SKM-1 (cell line): ENCODE data around the gene ARID4B.
"Not testable (repeated sequence)": the region's sequence is repeated elsewhere in the genome, so short reads cannot be mapped to it uniquely, and the experiment has no call there.

Source experiments
- DNase-seq: peaks from one replicate; lab custom pipeline; 2025; ENCODE audit not compliant: unreplicated experiment; lab: John Stamatoyannopoulos, UW

Gene ARID4B

DNA sequence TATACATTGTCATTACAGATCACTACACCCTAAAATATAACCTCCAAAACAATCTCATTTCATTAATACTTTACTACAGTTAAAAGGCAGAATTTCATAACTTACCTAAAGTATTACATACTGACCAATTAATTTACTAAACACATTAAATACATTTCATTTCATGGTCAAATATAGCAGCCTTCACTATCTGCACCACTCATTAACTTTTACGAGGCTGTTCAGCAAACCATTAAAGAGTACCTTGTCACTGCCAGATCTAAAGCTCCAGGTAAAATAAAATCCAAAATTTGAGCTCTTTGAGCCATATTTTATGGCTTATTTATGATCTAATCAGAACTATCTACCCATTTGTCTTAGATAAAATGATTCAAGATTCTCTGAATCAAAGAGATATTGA is 100.6 kb downstream of the ARID4B start:
- no peak for DNase-seq

DNA sequence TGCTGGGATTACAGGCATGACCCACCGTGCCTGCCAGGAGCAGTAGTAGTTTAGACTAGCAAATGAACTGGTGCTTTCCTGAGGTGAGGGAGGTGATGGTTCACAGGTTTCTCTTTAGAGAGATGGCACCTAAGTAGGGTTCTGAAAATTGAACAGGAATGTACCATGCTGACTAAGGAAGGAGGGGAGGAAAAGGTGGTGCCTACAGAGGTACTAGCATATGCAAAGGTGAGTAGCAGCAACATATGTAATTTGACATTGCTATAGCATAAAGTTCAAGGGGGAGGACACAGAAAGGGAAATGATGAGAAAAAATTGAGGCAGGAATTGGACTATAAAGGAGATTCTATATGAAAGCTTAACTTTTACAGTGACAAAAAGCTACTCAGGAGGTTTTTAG is 101.0 kb downstream of the ARID4B start:
- no peak for DNase-seq

DNA sequence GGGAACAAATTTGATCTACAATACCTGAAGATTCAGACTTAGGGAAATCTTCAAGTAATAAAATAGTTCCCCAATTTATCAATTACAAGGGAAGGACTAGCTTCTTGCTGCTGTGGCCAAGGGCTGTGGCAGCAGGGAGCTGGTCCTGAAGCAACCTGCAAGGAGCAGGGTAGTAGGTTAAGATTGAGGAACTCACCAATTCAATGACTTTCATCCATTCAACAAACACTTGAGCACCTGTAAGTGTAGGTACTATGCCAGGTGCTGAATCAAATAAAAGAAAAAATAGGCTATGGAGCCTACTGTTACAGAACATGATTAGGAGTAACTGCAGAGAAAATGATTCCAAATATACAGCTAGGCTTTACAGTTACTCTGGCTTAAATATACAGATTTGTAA is 102.7 kb downstream of the ARID4B start:
- no peak for DNase-seq

DNA sequence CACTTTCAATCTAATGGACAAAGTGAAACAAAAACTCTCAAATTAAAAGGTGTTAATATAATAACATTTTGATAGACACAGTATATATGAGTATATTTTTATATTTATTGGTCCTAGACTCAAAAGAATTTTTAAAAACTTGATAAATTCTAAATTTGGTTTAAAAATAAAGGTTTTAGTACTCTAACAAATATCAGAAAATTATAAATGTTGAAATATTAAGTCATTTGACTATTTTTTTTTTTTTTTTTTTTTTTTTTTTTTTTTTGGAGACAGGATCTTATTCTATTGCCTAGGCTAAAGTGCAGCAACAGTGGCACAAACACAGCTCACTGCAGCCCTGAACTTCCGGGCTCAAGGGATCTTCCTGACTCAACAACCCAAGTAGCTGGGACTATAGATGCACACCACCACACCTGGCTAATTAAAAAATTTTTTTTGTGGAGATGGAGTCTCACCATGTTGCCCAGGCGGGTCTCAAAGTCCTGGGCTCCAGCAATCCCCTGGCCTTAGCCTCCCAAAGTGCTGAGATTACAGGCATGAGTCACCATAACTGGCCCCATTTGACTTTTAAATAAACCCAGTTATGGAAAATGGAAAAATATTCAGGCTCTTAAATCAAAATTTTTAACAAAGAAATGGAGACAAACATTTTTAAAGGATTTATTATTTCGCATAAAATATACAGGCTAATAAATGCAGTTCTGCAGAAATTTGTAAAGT is 106.2 kb downstream of the ARID4B start:
- no peak for DNase-seq

DNA sequence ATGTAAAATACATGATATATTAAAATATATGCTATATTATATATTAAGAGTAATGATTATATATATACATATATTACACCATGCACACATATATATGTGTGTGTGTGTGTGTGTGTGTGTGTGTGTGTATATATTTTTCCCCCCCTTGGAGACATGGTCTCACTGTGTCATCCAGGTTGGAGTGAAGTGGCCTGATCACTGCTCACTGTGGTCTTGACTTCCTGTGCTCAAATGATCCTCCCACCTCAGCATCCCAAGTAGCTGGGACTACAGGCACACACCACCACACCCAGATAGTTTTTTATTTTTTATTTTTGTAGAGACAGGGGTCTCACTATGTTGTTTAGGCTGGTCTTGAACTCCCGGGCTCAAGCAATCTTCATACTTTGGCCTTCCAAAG is 112.5 kb downstream of the ARID4B start:
- no peak for DNase-seq

DNA sequence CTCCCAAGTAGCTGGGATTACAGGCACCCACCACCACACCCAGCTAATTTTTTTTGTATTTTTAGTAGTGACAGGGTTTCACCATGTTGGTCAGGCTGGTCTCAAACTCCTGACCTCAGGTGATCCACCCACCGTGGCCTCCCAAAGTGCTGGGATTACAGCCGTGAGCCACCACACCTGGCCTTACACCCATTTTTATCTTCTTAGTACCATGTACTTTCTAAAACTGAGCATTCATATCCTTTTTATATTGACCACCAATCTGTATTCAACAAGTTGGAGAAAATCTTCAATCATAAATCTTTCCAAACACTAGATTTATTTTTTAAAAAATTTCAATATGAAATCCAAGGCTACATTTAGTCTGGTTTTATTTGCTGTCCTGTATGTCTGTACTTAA is 113.0 kb downstream of the ARID4B start:
- DNase-seq: not testable (repeated sequence)

DNA sequence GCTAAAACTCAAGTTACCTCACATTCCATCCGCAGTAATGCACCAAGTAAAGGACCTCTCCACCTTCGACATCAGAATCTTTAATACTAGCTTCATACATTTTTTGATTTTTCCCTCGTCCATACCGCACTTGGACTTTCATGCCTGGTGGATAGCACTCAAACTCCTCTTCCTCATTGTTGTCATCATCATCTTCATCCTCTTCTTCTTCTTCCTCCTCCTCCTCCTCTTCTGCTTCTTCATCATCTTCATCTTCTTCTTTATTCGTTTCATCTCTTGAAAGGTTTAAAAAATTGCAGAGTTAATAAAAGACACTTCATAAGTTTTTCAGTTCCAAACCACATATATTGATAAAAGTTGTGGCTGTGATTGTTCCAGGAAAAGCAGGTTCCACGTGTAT is 114.2 kb downstream of the ARID4B start:
- DNase-seq: no peak

DNA sequence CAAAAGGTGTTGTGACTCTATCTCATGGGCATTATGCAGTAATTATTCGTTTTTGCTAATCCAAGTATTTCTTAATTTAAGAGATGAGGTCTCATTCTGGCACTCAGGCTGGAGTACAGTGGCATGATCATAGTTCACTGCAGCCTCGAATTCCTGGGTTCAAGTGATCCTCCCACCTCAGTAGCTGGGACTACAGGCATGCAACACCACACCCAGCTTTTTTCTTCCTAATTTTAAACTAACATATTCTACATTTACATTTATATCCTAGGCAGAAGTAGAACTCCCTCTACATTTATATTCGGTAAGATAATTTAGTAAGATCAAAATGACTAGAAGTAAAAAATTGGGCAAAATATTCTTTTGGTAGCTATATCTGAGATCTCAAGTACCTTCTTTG is 116.5 kb downstream of the ARID4B start:
- DNase-seq: no peak

DNA sequence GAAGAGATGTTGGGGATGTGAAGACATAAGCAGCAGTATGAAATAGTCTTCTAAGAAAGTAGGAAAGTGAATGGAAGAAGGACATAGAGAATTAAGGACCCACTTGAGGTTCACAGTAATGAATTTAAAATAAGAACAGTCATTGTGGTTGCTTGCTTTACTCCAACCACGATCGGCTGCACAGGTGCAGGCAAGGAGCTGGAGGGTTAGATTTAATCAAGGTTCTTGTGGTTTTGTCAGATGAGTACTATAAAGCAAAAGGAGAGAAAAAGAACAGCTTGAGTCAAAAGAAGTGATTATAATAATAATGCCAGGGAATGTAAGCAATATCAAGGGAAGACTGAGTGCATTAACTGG is 120.8 kb downstream of the ARID4B start:
- no peak for DNase-seq

DNA sequence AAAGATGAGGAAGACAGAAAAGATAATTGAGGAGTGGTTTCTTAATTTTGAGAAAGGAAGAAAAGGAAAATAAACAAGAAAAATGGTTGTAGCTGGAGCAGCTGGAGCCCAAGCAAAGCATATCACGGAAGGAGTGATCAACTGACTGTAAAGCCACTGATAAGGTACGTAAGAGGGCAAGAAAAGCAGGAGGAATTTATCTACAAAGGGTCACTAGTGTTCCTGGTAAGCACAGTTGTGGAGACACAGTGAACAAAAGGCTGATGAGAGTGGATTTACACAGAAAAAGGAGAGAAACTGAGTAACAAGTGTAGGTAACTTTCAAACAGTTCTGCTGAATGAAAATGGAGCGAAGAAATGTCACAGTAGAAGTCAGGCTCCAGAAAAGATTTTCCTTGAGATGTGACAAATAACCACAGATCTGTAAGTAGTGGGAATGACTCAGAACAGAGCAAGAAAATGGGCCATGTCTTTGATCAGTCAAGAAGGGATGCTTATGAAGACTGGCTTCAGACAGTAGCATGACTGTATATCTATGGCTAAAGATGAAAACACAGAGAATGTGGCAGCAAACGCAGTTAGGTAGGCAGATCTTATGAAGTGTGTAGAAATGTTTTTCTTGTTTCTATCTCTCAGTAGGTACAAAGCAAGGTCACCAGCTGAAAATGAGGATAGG is 121.3 kb downstream of the ARID4B start:
- no peak for DNase-seq

DNA sequence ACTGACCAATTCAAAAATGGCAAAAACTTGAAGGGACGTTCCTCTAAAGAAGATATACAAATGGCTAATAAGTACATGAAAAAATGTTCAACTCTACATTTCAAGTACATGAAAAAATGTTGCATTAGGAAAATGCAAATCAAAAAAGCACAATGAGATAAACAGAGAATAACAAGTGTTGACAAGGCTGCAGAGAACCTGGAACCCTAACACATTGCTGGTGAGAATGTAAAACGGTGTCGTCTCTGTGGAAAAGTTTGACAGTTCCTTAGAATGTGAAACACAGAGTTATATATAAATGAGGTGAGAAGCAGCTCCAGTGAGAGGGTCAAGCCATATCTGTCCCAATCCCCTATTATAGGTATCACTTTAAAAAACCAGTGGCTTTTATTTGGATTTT is 122.3 kb downstream of the ARID4B start:
- no peak for DNase-seq

DNA sequence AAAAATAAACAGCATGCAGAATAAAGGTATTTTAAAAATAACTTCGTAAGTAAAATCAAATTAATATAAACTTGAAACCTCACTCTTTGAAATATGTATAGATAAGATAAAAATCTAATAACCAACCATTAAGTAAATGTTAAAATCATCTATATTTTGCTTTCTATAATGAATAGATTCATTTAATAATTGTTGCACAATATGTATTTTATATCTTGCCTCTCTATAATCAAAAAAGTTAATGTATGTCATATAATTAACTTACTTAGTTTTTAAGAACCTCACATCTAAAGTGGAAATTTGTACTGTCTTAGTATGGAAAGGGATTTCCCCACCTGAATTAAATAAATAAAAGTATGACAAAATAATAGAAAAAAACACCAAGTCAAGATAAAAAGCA is 124.6 kb downstream of the ARID4B start:
- no peak for DNase-seq

DNA sequence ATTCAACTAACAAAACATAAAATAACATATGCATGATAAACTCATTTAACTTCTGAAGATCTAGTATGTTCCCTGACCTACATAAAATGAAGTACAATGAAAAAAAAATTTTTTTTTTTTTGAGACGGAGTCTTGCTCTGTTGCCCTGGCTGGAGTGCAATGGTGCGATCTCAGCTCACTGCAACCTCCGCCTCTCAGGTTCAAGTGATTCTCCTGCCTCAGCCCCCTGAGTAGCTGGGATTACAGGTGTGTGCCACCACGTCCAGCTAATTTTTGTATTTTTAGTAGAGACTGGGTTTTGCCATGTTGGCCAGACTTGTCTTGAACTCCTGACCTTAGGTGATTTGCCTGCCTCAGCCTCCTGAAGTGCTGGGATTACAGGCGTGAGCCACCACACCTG is 125.5 kb downstream of the ARID4B start:
- DNase-seq: not testable (repeated sequence)

DNA sequence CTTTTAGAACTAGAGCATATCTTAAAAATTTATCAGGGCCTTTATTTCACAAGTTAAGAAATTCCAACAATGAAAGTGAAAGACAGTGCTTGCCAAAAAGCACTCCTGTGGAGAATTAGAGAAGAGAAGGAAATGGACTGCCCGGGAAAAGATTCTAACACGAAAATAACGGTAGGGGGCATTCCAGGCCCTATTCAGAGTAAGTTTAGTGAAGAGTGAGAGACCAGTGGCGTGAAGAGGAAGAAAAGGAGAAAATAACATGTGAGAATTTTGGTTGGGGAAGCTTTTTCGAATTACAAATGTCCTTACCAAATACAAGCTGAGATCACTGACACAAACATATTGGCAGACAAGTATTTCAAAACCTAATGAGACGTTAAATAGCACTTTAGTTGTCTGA is 128.5 kb downstream of the ARID4B start:
- no peak for DNase-seq

DNA sequence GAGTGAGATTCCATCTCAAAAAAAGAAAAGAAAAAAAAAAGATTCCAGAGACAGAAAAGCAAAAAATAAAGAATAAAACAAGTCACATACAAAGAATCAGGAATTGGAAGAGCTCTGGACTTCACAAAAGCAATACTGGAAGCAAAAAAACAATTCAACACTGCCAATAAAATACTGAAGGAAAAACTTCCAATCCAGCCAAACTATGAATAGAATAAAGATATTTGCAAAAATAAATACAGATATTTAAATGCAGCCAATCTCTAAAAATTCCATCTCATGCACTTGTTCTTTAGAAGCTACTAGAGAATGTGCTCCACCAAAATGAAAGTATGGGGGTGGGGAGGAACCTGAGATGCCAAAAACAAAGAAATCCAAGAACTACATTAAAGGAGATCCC is 137.5 kb downstream of the ARID4B start:
- no peak for DNase-seq

DNA sequence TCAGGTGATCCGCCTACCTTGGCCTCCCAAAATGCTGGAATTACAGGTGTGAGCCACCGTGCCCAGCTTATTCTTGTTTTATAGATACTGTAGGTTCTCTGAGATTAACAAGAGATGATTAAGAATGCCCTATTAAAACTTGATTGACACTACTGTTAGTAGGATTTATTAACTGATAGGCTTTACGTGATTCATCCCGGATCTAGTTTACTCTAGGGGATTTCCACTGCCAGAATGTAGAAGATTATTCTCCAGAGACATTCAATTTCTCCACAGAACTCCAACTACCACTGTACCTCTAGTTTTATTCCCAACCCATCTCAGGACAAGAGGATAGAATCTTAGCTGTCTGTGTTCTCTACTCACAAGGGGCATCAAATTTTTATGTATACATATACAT is 140.7 kb downstream of the ARID4B start:
- DNase-seq: no peak

DNA sequence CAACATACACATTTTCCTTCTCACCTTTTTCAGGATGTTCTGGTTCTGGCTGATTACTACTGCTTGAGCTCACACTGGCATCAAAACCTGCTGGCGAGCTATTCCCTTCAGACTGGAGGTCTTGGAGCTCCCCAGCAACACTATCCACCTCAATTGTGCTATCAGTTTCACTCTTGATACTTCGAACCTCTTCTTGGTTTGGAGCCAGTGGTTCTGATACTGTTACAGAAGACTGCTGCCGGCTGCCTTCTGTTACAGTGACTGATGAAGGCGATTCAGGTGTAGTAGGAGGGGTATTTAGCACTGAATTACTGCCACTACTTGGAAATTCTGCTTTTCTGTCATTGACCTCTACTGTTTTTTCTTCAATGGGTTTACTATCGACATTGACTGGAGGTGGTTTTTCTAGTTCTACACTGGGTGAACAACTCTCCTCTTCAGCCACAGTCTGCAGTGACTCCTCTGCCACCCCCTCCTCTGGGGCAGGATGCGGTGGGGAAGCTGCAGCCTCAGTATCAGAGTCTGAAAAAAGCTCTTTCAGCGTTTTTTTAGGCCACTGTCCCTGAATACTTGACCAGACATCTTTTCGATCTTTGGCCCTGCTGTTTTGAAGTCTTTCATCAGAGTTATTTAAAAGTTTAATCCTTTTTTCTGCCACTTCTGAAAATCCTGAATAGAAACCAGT is 146.3 kb downstream of the ARID4B start:
- DNase-seq: no peak

DNA sequence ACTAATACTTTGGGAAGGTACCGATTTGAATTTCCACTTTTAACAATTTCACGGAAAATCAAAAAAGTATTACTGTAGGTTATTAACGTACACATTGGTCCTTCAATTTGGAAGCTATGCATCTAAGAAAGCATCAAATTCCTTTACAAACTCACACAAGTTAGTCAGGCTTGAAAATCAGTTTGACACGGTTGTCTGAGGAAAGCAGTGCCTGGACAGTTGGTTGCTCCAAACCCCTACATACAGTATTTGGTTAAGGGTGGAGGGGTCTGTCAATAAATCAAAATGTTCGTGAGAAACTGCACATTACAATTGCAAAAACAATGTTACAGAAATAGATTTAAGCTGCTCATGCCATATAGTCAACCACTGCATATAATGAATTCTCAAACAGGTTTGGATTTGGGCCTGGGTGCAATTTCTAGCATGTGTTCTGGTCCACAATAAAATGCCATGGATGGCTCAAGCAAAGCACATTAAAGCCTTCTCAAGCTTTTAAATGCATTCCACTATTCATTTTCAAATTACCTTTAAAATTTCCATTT is 147.0 kb downstream of the ARID4B start:
- no peak for DNase-seq

DNA sequence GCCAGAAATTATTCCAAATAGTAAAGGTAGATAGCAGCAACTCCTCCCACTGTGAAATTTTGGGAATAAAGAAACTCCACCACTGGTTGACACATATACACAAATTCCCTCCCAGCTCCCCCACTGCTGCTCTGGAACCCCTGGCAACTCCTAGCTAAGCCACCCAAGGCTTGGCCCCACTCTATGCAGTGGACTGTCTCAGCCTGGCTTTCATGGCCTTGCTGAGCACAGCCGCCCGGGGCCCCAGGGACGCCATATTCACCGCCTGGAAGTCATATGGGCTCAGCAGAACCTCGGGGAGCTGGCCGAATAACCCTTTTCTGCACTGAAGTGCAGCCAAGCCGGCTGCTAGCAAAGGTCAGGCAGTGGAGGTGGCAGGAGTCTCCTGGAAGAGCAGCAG is 151.5 kb downstream of the ARID4B start:
- DNase-seq: no peak

DNA sequence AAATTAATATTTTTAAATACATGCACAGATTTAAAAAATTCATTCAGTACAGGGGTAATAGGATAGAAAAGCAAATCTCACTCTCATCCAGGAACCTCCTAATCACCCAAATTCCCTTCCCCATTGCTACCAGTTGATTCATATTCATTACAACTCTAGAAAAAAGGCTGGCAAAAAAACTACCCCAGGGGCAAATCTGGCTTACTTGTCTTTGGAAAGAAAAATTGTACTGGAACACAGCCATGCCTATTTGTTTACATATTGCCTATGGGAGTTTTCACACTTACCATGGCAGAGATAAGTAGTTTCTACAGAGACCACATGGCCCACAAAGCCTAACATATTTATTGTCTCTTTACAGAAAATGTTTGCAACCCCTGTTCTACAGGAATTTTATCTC is 158.0 kb downstream of the ARID4B start:
- DNase-seq: no peak

DNA sequence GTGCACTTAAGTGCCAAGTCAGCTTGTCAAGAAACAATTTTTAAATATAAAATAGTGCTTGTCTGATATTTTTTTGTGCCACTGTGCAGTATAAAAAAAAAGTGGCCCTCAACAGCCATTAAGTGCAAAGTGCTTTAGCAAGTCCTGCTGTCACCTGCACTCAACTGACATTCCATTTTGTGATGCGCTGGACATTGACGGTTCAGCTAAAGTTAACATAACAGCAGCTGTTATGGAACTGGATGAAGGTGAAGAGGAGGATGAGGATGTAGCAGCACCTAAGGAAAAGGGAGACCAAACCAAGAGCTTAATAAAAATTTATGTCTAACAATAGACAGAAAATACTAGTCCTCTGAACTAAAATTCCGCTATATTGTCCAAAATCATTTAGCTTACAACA is 159.6 kb downstream of the ARID4B start:
- no peak for DNase-seq

DNA sequence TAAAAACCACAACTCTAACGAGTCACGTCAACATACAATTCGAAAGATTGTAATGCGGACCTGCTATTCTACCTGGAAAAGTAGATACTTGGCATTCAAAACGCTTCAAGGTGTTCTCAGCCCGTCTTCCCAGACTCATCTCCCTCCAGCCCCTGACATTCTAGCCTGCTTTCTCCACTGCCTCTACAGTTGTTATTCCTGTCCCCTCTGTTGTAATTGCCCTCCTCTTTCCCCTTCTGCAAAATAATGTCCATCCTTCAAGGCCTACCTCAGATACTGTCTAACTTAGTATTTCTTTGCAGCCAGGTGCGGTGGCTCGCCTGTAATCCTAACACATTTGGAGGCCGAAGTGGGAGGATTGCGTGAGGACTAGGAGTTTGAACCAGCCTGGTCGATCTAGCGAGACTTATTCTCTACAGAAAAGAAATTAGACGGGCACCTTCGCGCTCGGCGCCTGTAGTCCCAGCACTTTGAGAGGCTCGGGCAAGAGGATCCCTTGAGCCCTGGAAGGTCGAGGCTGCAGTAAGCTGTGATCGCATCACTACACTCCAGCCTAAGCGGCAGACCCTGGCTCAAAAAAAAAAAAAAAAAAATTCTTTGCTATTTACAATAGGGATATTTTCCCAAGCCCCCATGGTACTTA is 166.2 kb downstream of the ARID4B start:
- no peak for DNase-seq
